ENCODE measurements around the gene PTPRM.

PTPRM gene

GRCh38 chr18:8252371-8252770 lies 685.3 kb downstream of the PTPRM start:
- no peak for TF ChIP-seq CTCF (IDR thresholded peaks at IDR 0.05; ENCODE audit: low read depth, low read length)
- no peak overlapping the region for H3K4me3 ChIP-seq (ENCODE audit: low read depth, low read length)
- DNase-seq (ENCODE audit: low read depth): no peak

- no peak overlapping the region for H3K4me3 ChIP-seq (ENCODE audit: low read depth, low read length)
- TF ChIP-seq MYC (IDR thresholded peaks at IDR 0.05; ENCODE audit: low read depth, low read length) (no peak), POLR2A (IDR thresholded peaks at IDR 0.05; ENCODE audit: extremely low read depth, insufficient read length) (no peak), MAX (IDR thresholded peaks at IDR 0.05; ENCODE audit: low read depth, low read length) (no peak), CTCF (IDR thresholded peaks at IDR 0.05; ENCODE audit: low read depth, low read length) (no peak)
- no peak for DNase-seq (ENCODE audit: low read depth)
These were observed 686.8 kb downstream of the PTPRM start for GRCh38 chr18:8253944-8254343.

GRCh38 chr18:8254654-8255053 lies 687.5 kb downstream of the PTPRM start:
- no peak overlapping the region for H3K4me3 ChIP-seq (ENCODE audit: low read depth, low read length)
- no peak for DNase-seq (ENCODE audit: low read depth)
- no peak for TF ChIP-seq CTCF (IDR thresholded peaks at IDR 0.05; ENCODE audit: low read depth, low read length)
- no peak for TF ChIP-seq POLR2A (IDR thresholded peaks at IDR 0.05; ENCODE audit: extremely low read depth, insufficient read length)
- TF ChIP-seq MAX (IDR thresholded peaks at IDR 0.05; ENCODE audit: low read depth, low read length): no peak
- TF ChIP-seq MYC (IDR thresholded peaks at IDR 0.05; ENCODE audit: low read depth, low read length): no peak

DNA sequence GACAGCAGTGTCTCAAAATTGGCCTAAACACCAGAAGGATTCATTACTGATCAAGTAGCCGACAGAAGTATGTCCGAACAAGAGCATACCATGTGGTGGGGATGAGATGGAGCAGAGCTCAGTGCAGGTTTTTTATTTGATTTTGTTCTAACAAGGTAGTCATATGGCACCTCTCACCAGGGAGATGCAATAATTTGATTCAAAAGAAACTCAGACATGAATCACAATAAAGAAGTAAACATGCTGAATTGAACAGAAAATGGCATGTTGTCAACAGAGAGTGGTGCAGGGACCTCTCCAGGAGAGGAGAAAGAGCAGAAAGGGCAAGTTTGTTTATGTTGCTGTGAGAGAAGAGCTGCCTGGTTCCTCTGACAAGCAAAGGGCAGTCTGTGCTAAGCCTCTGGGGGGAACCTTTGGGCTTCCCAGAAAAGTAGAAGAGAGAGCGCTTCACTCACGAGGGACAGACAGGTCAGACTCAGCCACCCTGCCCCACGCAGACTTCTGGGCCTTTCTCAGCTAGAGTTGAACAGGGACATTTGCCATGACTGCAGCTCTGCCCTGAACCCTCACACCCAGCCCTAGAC lies 690.8 kb downstream of the PTPRM start:
- H3K4me3 ChIP-seq (ENCODE audit: low read depth, low read length): no peak overlapping the region
- TF ChIP-seq MAX (IDR thresholded peaks at IDR 0.05; ENCODE audit: low read depth, low read length) (no peak), MYC (IDR thresholded peaks at IDR 0.05; ENCODE audit: low read depth, low read length) (no peak), CTCF (IDR thresholded peaks at IDR 0.05; ENCODE audit: low read depth, low read length) (no peak), POLR2A (IDR thresholded peaks at IDR 0.05; ENCODE audit: extremely low read depth, insufficient read length) (no peak)
- DNase-seq (ENCODE audit: low read depth): no peak

GRCh38 chr18:8260319-8260718 lies 693.2 kb downstream of the PTPRM start:
- TF ChIP-seq MYC (IDR thresholded peaks at IDR 0.05; ENCODE audit: low read depth, low read length) (no peak), MAX (IDR thresholded peaks at IDR 0.05; ENCODE audit: low read depth, low read length) (no peak), POLR2A (IDR thresholded peaks at IDR 0.05; ENCODE audit: extremely low read depth, insufficient read length) (no peak), CTCF (IDR thresholded peaks at IDR 0.05; ENCODE audit: low read depth, low read length) (no peak)
- DNase-seq (ENCODE audit: low read depth): no peak
- no peak overlapping the region for H3K4me3 ChIP-seq (ENCODE audit: low read depth, low read length)

GRCh38 chr18:8260827-8261226 lies 693.7 kb downstream of the PTPRM start:
- no peak for DNase-seq (ENCODE audit: low read depth)
- H3K4me3 ChIP-seq (ENCODE audit: low read depth, low read length): no peak overlapping the region
- no peak for TF ChIP-seq MAX (IDR thresholded peaks at IDR 0.05; ENCODE audit: low read depth, low read length)
- TF ChIP-seq POLR2A (IDR thresholded peaks at IDR 0.05; ENCODE audit: extremely low read depth, insufficient read length): no peak
